ENCODE results near the gene PROK1.

The PROK1 gene

GRCh38 chr1:110487726-110488125 is 36.8 kb downstream of the PROK1 start:
- Histone ChIP-seq H3K4me2 (no peak overlapping the region), H3K27me3 (no peaks in the 10 kb centered on the region; the same call in 1 of the 2 replicates), H3K9ac (no peak overlapping the region), H3K36me3 (no peaks in the 10 kb centered on the region), H3K9me3 (no peaks in the 10 kb centered on the region), H3K4me1 (no peaks in the 10 kb centered on the region; the same call in 1 of the 2 replicates), H4K20me1 (no peaks in the 10 kb centered on the region), H3K4me3 (no peak overlapping the region), H3K27ac (no peak overlapping the region)
- TF ChIP-seq Cebpa-rat (IDR thresholded peaks at IDR 0.05), result no peak

GRCh38 chr1:110488161-110488560 is 37.2 kb downstream of the PROK1 start:
- Histone ChIP-seq H3K27me3 (no peaks in the 10 kb centered on the region; the same call in 1 of the 2 replicates), H3K4me2 (no peak overlapping the region), H3K9ac (no peak overlapping the region), H3K4me1 (no peaks in the 10 kb centered on the region; the same call in 1 of the 2 replicates), H3K27ac (no peak overlapping the region), H3K9me3 (no peaks in the 10 kb centered on the region), H3K4me3 (no peak overlapping the region), H4K20me1 (no peaks in the 10 kb centered on the region), H3K36me3 (no peaks in the 10 kb centered on the region)
- TF ChIP-seq Cebpa-rat (IDR thresholded peaks at IDR 0.05), result no peak

- Histone ChIP-seq H3K9ac (no peak overlapping the region), H4K20me1 (no peaks in the 10 kb centered on the region), H3K27me3 (no peaks in the 10 kb centered on the region; the same call in 1 of the 2 replicates), H3K9me3 (no peaks in the 10 kb centered on the region), H3K4me2 (no peak overlapping the region), H3K4me1 (no peaks in the 10 kb centered on the region; the same call in 1 of the 2 replicates), H3K27ac (no peak overlapping the region), H3K4me3 (no peak overlapping the region), H3K36me3 (no peaks in the 10 kb centered on the region)
- TF ChIP-seq Cebpa-rat (IDR thresholded peaks at IDR 0.05), result no peak
Measured at GRCh38 chr1:110488867-110489266, 37.9 kb downstream of the PROK1 start.

GRCh38 chr1:110489406-110489805 is 38.5 kb downstream of the PROK1 start:
- no peak for TF ChIP-seq Cebpa-rat (IDR thresholded peaks at IDR 0.05)
- no peak overlapping the region for H3K4me2 ChIP-seq
- H3K9ac ChIP-seq, result no peak overlapping the region
- no peaks in the 10 kb centered on the region for H3K9me3 ChIP-seq
- peaks cover under 1% of the 10 kb centered on the region; the same call in 1 of the 2 replicates for H3K4me1 ChIP-seq
- no peak overlapping the region for H3K4me3 ChIP-seq
- no peak overlapping the region for H3K27ac ChIP-seq
- H4K20me1 ChIP-seq, result no peaks in the 10 kb centered on the region
- no peaks in the 10 kb centered on the region for H3K36me3 ChIP-seq
- H3K27me3 ChIP-seq, result no peaks in the 10 kb centered on the region; the same call in 1 of the 2 replicates

GRCh38 chr1:110489973-110490542 is 39.1 kb downstream of the PROK1 start:
- Histone ChIP-seq H3K27ac (no peak overlapping the region), H3K4me3 (no peak overlapping the region), H3K9me3 (no peaks in the 10 kb centered on the region), H3K4me2 (no peak overlapping the region), H3K27me3 (no peaks in the 10 kb centered on the region; the same call in 1 of the 2 replicates), H3K4me1 (peaks cover 6% of the 10 kb centered on the region; the same call in 1 of the 2 replicates), H3K9ac (no peak overlapping the region), H4K20me1 (no peaks in the 10 kb centered on the region), H3K36me3 (no peaks in the 10 kb centered on the region)
- no peak for TF ChIP-seq Cebpa-rat (IDR thresholded peaks at IDR 0.05)

- no peaks in the 10 kb centered on the region for H3K9me3 ChIP-seq
- TF ChIP-seq Cebpa-rat (IDR thresholded peaks at IDR 0.05), result no peak
- no peak overlapping the region for H3K4me2 ChIP-seq
- H3K36me3 ChIP-seq, result no peaks in the 10 kb centered on the region
- H3K4me1 ChIP-seq, result peaks cover 6% of the 10 kb centered on the region; the same call in 1 of the 2 replicates
- no peak overlapping the region for H3K27ac ChIP-seq
- no peaks in the 10 kb centered on the region; the same call in 1 of the 2 replicates for H3K27me3 ChIP-seq
- H4K20me1 ChIP-seq, result no peaks in the 10 kb centered on the region
- no peak overlapping the region for H3K9ac ChIP-seq
- no peak overlapping the region for H3K4me3 ChIP-seq
Measured at GRCh38 chr1:110490791-110491451, 40.0 kb downstream of the PROK1 start.

GRCh38 chr1:110492573-110492972 is 41.6 kb downstream of the PROK1 start:
- Histone ChIP-seq H3K27ac (no peak overlapping the region), H3K27me3 (no peaks in the 10 kb centered on the region; the same call in 1 of the 2 replicates), H3K36me3 (no peaks in the 10 kb centered on the region), H4K20me1 (no peaks in the 10 kb centered on the region), H3K4me2 (no peak overlapping the region), H3K9ac (no peak overlapping the region), H3K9me3 (no peaks in the 10 kb centered on the region), H3K4me3 (no peak overlapping the region), H3K4me1 (peaks cover 6% of the 10 kb centered on the region; the same call in 1 of the 2 replicates)
- no peak for TF ChIP-seq Cebpa-rat (IDR thresholded peaks at IDR 0.05)

GRCh38 chr1:110493059-110493699 is 42.2 kb downstream of the PROK1 start:
- H3K9ac ChIP-seq, result no peak overlapping the region
- TF ChIP-seq Cebpa-rat (IDR thresholded peaks at IDR 0.05), result no peak
- no peaks in the 10 kb centered on the region for H3K36me3 ChIP-seq
- H3K4me2 ChIP-seq, result no peak overlapping the region
- peaks cover 6% of the 10 kb centered on the region; the same call in 1 of the 2 replicates for H3K4me1 ChIP-seq
- H3K27me3 ChIP-seq, result no peaks in the 10 kb centered on the region; the same call in 1 of the 2 replicates
- H3K27ac ChIP-seq, result no peak overlapping the region
- no peaks in the 10 kb centered on the region for H4K20me1 ChIP-seq
- no peak overlapping the region for H3K4me3 ChIP-seq
- H3K9me3 ChIP-seq, result no peaks in the 10 kb centered on the region

GRCh38 chr1:110494036-110494435 is 43.1 kb downstream of the PROK1 start:
- Histone ChIP-seq H4K20me1 (no peaks in the 10 kb centered on the region), H3K9me3 (no peaks in the 10 kb centered on the region), H3K4me3 (no peak overlapping the region), H3K4me2 (no peak overlapping the region), H3K27ac (no peak overlapping the region), H3K27me3 (no peaks in the 10 kb centered on the region; the same call in 1 of the 2 replicates), H3K4me1 (peaks cover 6% of the 10 kb centered on the region; the same call in 1 of the 2 replicates), H3K36me3 (no peaks in the 10 kb centered on the region), H3K9ac (no peak overlapping the region)
- TF ChIP-seq Cebpa-rat (IDR thresholded peaks at IDR 0.05), result no peak

Measured in BLaER1 (cell line).